ENCODE data around the gene ABHD1. TPM values are rescaled to one million over a fixed set of nuclear protein-coding genes. Genes with fewer than 3 reads are reported as not detected.
"Not testable (repeated sequence)": the region's sequence is repeated elsewhere in the genome, so short reads cannot be mapped to it uniquely, and the experiment has no call there.

ABHD1 gene
- total RNA-seq, 1 donor from 2014 or later: 0.51 TPM

- H3K4me3 Mint-ChIP-seq: no peak overlapping the region
- H3K27me3 Mint-ChIP-seq: peaks cover 9% of the 10 kb centered on the region
- no peaks in the 10 kb centered on the region for H3K36me3 Mint-ChIP-seq
- DNase-seq (ENCODE audit: extremely low spot score, unreplicated experiment): no peak
- no peak overlapping the region for H3K27ac Mint-ChIP-seq
- H3K4me1 Mint-ChIP-seq (ENCODE audit: unreplicated experiment): peaks cover 13% of the 10 kb centered on the region
- no peaks in the 10 kb centered on the region for H3K9me3 Mint-ChIP-seq
- TF ChIP-seq, protein P1, sequence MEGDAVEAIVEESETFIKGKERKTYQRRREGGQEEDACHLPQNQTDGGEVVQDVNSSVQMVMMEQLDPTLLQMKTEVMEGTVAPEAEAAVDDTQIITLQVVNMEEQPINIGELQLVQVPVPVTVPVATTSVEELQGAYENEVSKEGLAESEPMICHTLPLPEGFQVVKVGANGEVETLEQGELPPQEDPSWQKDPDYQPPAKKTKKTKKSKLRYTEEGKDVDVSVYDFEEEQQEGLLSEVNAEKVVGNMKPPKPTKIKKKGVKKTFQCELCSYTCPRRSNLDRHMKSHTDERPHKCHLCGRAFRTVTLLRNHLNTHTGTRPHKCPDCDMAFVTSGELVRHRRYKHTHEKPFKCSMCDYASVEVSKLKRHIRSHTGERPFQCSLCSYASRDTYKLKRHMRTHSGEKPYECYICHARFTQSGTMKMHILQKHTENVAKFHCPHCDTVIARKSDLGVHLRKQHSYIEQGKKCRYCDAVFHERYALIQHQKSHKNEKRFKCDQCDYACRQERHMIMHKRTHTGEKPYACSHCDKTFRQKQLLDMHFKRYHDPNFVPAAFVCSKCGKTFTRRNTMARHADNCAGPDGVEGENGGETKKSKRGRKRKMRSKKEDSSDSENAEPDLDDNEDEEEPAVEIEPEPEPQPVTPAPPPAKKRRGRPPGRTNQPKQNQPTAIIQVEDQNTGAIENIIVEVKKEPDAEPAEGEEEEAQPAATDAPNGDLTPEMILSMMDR (conservative IDR thresholded peaks at IDR 0.05): no peak
Observed at GRCh38 chr2:27100036-27100435, 23.6 kb upstream of the ABHD1 start.

DNA sequence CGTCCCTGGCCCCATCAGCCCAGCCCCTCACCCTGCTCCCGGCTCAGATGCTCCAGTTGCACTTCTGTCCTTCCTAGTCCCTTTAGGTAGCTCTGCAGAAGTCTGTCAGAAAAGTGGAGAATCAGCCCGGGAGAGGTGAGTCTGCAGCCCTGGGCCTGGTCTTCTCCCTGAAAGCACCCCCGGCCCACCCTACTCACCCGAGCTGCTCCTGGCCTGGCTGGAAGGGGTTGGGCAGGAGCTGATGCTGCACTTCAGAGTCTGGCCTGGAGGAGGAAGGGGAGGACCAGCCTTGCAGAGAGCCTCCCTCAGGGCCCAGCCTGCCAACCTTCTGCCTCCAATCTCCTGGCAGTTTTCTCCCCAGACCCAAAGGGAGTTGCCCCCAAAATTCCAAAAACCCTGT lies 21.3 kb upstream of the ABHD1 start:
- TF ChIP-seq, protein P1 (conservative IDR thresholded peaks at IDR 0.05): no peak
- no peak overlapping the region for H3K4me3 Mint-ChIP-seq
- no peaks in the 10 kb centered on the region for H3K9me3 Mint-ChIP-seq
- H3K27ac Mint-ChIP-seq: no peak overlapping the region
- no peaks in the 10 kb centered on the region for H3K4me1 Mint-ChIP-seq (ENCODE audit: unreplicated experiment)
- H3K27me3 Mint-ChIP-seq: peaks cover 9% of the 10 kb centered on the region
- no peaks in the 10 kb centered on the region for H3K36me3 Mint-ChIP-seq
- DNase-seq (ENCODE audit: extremely low spot score, unreplicated experiment): no peak

DNA sequence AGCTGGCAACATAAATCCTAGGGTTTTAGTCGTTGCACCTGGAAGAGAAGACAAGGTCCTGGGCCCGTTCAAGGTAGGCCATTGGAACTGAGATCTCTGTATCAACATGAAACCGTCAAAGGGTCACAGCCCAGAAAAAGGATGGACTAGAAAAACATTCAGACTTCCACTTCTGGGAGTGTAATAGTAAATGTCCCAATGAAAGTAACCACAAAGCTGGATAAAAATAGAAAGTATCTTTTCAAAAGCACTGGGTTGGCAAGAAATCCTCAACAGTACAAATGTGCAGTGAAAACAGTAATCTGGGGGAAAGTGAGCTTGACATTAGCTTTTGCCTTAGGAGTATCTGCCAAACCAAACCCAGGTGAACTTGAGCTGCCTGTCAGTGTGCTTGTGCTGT lies 17.6 kb upstream of the ABHD1 start:
- no peak overlapping the region for H3K4me3 Mint-ChIP-seq
- no peak overlapping the region for H3K27ac Mint-ChIP-seq
- peaks cover 13% of the 10 kb centered on the region for H3K27me3 Mint-ChIP-seq
- no peaks in the 10 kb centered on the region for H3K9me3 Mint-ChIP-seq
- no peak for DNase-seq (ENCODE audit: extremely low spot score, unreplicated experiment)
- TF ChIP-seq, protein P1 (conservative IDR thresholded peaks at IDR 0.05): no peak
- H3K4me1 Mint-ChIP-seq (ENCODE audit: unreplicated experiment): no peaks in the 10 kb centered on the region
- H3K36me3 Mint-ChIP-seq: no peaks in the 10 kb centered on the region

DNA sequence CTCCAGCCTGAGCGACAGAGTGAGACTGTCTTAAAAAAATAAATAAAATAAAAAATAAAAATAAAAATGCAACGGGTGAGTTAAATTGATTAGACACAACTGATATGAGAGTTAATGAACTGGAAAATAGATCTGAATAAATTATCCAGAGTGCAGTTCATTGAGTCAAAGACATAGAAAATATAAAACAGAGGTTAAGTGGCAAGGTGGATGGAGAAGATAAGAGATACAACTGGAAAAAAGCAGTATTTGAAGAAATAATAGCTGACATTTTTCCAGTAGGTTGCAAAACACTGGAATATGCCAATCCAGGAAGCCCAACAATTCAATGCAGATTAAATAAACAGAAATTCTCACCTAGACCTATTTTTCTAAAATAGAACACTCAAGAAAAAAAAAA lies 15.4 kb upstream of the ABHD1 start:
- no peaks in the 10 kb centered on the region for H3K9me3 Mint-ChIP-seq

GRCh38 chr2:27109083-27109482 lies 14.5 kb upstream of the ABHD1 start:
- TF ChIP-seq, protein P1 (conservative IDR thresholded peaks at IDR 0.05): no peak
- no peak for DNase-seq (ENCODE audit: extremely low spot score, unreplicated experiment)
- Mint-ChIP-seq H3K36me3 (no peaks in the 10 kb centered on the region), H3K9me3 (no peaks in the 10 kb centered on the region), H3K4me1 (ENCODE audit: unreplicated experiment) (no peaks in the 10 kb centered on the region), H3K27me3 (peaks cover 25% of the 10 kb centered on the region), H3K4me3 (no peak overlapping the region), H3K27ac (no peak overlapping the region)

More for the DNA sequence above, 15.4 kb upstream of the ABHD1 start:
- Mint-ChIP-seq H3K27ac (no peak overlapping the region), H3K36me3 (no peaks in the 10 kb centered on the region), H3K27me3 (peaks cover 20% of the 10 kb centered on the region), H3K4me1 (ENCODE audit: unreplicated experiment) (no peaks in the 10 kb centered on the region), H3K4me3 (no peak overlapping the region)
- TF ChIP-seq, protein P1 (conservative IDR thresholded peaks at IDR 0.05): no peak
- DNase-seq (ENCODE audit: extremely low spot score, unreplicated experiment): no peak

DNA sequence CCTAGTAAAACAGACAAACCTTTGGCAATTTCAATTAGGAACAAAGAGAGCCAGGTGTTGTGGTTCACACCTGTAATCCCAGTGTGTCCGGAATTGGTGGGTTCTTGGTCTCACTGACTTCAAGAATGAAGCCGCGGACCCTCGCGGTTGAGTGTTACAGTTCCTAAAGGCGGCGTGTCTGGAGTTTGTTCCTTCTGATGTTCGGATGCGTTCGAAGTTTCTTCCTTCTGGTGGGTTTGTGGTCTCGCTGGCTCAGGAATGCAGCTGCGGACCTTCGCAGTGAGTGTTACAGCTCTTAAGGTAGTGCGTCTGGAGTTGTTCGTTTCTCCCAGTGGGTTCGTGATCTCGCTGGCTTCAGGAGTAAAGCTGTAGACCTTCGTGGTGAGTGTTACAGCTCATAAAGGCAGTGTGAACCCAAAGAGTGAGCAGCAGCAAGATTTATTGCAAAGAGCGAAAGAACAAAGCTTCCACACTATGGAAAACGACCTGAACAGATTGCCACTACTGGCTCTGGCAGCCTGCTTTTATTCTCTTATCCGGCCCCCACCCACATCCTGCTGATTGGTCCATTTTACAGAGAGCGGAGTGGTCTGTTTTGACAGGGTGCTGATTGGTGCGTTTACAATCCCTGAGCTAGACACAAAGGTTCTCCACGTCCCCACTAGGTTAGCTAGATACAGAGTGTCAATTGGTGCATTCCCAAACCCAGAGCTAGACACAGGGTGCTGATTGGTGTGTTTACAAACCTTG lies 12.8 kb upstream of the ABHD1 start:
- H3K9me3 Mint-ChIP-seq; DNase-seq (ENCODE audit: extremely low spot score, unreplicated experiment); H3K4me3 Mint-ChIP-seq; H3K27ac Mint-ChIP-seq; H3K4me1 Mint-ChIP-seq (ENCODE audit: unreplicated experiment); H3K36me3 Mint-ChIP-seq: not testable (repeated sequence)
- H3K27me3 Mint-ChIP-seq: peaks cover 34% of the 10 kb centered on the region

DNA sequence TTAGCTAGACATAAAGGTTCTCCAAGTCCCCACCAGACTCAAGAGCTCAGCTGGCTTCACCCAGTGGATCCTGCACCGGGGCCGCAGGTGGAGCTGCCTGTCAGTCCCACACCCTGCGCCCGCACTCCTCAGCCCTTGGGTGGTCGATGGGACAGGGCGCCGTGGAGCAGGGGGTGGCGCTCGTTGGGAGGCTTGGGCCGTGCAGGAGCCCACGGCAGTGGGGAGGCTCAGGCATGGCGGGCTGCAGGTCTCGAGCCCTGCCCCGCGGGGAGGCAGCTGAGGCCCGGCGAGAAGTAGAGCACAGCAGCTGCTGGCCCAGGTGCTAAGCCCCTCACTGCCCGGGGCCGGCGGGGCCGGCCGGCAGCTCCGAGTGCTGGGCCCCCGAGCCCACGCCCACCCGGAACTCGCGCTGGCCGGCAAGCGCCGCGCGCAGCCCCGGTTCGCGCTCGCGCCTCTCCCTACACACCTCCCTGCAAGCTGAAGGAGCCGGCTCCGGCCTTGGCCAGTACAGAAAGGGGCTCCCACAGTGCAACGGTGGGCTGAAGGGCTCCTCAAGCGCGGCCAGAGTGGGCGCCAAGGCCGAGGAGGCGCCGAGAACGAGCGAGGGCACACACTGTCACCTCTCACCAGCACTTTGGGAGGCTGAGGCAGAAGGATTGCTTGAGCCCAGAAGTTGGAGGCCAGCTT lies 12.1 kb upstream of the ABHD1 start:
- DNase-seq (ENCODE audit: extremely low spot score, unreplicated experiment); H3K27ac Mint-ChIP-seq; H3K4me3 Mint-ChIP-seq; H3K9me3 Mint-ChIP-seq; H3K36me3 Mint-ChIP-seq; H3K4me1 Mint-ChIP-seq (ENCODE audit: unreplicated experiment): not testable (repeated sequence)
- peaks cover 34% of the 10 kb centered on the region for H3K27me3 Mint-ChIP-seq

Data from type B pancreatic cell (in vitro differentiated cells).